Hematopoietic multipotent progenitor cell treated with erythropoietin and hydrocortisone succinate and interleukin-3 and kit ligand, for 6 days (in vitro differentiated cells): ENCODE results near the gene BTNL8.

ENCODE experiments used
- DNase-seq: peaks from one replicate; pipeline ENCODE4 v3.0.0-alpha.2; 2015

BTNL8 gene

GRCh38 chr5:180970336-180970735 is 71.4 kb downstream of the BTNL8 start:
- DNase-seq, result no peak

GRCh38 chr5:180970875-180971274 is 71.9 kb downstream of the BTNL8 start:
- no peak for DNase-seq

- no peak for DNase-seq
These were observed 75.8 kb downstream of the BTNL8 start for GRCh38 chr5:180974612-180975315.

- no peak for DNase-seq
These were observed 76.4 kb downstream of the BTNL8 start for GRCh38 chr5:180975338-180975737.

GRCh38 chr5:180976518-180976917 is 77.6 kb downstream of the BTNL8 start:
- no peak for DNase-seq

- no peak for DNase-seq
These were observed 78.9 kb downstream of the BTNL8 start for GRCh38 chr5:180977852-180978251.

- no peak for DNase-seq
These were observed 83.2 kb downstream of the BTNL8 start for GRCh38 chr5:180982008-180982741.

GRCh38 chr5:180988016-180988415 is 89.1 kb downstream of the BTNL8 start:
- no peak for DNase-seq

- DNase-seq, result no peak
These were observed 89.6 kb downstream of the BTNL8 start, which contains the start of gene BTNL3 for GRCh38 chr5:180988592-180988991. Gene BTNL3 (plus strand): TSS chr5:180988846. CDS start chr5:180989029, 183 bp downstream.

GRCh38 chr5:180990086-180990881 is 91.3 kb downstream of the BTNL8 start:
- DNase-seq, result no peak

- DNase-seq, result no peak
These were observed 91.9 kb downstream of the BTNL8 start for GRCh38 chr5:180990882-180991242.
